Effector memory CD8-positive, alpha-beta T cell (primary cell): ENCODE data around the gene OR1E2.
"Not testable (repeated sequence)": the region's sequence is repeated elsewhere in the genome, so short reads cannot be mapped to it uniquely, and the experiment has no call there.

Experiments
- ATAC-seq: fragments of 150-1000 bp; cut with Tn5 transposase; replicated peaks from 2 replicates; pipeline ENCODE4 v1.10.0; 2021; ENCODE audit warnings: mild to moderate bottlenecking, moderate library complexity
- DNase-seq, 3 experiments: peaks; one replicate each; pipeline ENCODE4 v3.0.0; 2021
- H3K27ac Mint-ChIP-seq, 2 donors: one replicate each; pipeline ENCODE4 v1.8.0; 2022; ENCODE audit warnings: mild to moderate bottlenecking in 2 of 2, mixed read lengths in 2 of 2, moderate library complexity in 2 of 2
- H3K27me3 Mint-ChIP-seq, 2 donors: one replicate each; pipeline ENCODE4 v1.8.0; 2022; ENCODE audit warnings: mixed read lengths in 2 of 2
- H3K36me3 Mint-ChIP-seq: one replicate; pipeline ENCODE4 v1.8.0; 2022; ENCODE audit warnings: mild to moderate bottlenecking, moderate library complexity, mixed read lengths; ENCODE audit not compliant: insufficient read depth
- H3K4me1 Mint-ChIP-seq, 2 donors: one replicate each; pipeline ENCODE4 v1.8.0; 2022; ENCODE audit warnings: low read depth in 2 of 2, mixed read lengths in 2 of 2
- H3K4me3 Mint-ChIP-seq, 2 donors: one replicate each; pipeline ENCODE4 v1.8.0; 2022; ENCODE audit warnings: mild to moderate bottlenecking in 2 of 2, mixed read lengths in 2 of 2, moderate library complexity in 2 of 2
- H3K9me3 Mint-ChIP-seq, 2 donors: one replicate each; pipeline ENCODE4 v1.8.0; 2022; ENCODE audit warnings: mixed read lengths in 2 of 2
- total RNA-seq, 9 experiments: gene quantifications; one replicate each; lab custom pipeline; 2026; lab: John Stamatoyannopoulos, UW

OR1E2 gene, protein sequence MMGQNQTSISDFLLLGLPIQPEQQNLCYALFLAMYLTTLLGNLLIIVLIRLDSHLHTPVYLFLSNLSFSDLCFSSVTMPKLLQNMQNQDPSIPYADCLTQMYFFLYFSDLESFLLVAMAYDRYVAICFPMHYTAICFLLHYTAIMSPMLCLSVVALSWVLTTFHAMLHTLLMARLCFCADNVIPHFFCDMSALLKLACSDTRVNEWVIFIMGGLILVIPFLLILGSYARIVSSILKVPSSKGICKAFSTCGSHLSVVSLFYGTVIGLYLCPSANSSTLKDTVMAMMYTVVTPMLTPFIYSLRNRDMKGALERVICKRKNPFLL
- total RNA-seq = 0 reads per million in 9 experiments

DNA sequence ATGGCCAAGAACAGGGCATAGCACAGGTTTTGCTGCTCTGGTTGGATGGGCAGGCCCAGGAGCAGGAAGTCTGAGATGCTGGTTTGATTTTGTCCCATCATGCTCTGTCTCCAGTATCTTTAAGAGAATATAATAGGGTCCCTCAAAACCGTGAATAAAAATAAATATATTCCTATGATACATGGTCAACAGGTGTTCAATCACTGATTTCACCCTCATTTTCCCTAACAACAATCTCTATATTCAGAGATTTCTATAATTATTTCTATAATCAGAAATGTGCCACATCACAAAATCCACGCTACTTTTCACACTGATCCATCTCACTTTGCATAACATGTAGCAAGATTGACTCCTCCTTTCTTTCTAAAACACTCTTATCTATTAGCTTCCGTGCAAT lies at the start of gene OR1E2:
TSS of gene OR1E2 (minus strand) at position 101 of the 400 bp plus-strand sequence. CDS start at position 101, 0 bp downstream.
- Mint-ChIP-seq H3K9me3 (peaks cover 0 to 6% of the 10 kb centered on the region in 2 donors), H3K27ac (no peak within 1 kb of the TSS), H3K4me3 (no peak within 1 kb of the TSS), H3K4me1 (peaks cover 0 to 2% of the 10 kb centered on the region in 2 donors), H3K27me3 (peaks cover 23 to 59% of the 10 kb centered on the region in 2 donors), H3K36me3 (no peaks in the 10 kb centered on the region)
- no peak for ATAC-seq
- no peak for DNase-seq

DNA sequence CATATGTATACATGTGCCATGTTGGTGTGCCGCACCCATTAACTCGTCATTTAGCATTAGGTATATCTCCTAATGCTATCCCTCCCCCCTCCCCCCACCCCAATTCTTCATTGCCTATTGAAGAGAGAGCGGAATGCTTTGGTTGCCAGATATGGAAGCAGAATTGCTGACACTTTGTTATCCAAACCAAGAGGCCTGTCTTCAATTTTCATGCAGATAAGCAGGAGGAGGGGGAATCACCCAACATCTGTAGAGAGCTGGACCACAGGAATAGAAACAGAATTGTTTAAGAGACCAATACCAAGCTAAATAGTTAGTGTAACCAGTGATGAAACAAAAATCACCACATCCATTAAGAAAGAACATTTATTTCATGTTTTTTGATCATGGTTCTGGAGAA lies 49.2 kb upstream of the OR1E2 start:
- no peaks in the 10 kb centered on the region for H3K36me3 Mint-ChIP-seq
- no peaks in the 10 kb centered on the region for H3K4me1 Mint-ChIP-seq
- no peaks in the 10 kb centered on the region for H3K9me3 Mint-ChIP-seq
- no peak overlapping the region for H3K27ac Mint-ChIP-seq
- H3K4me3 Mint-ChIP-seq = no peak overlapping the region
- ATAC-seq (no peak), DNase-seq (no peak)
- H3K27me3 Mint-ChIP-seq = peaks cover 51 to 57% of the 10 kb centered on the region in 2 donors

DNA sequence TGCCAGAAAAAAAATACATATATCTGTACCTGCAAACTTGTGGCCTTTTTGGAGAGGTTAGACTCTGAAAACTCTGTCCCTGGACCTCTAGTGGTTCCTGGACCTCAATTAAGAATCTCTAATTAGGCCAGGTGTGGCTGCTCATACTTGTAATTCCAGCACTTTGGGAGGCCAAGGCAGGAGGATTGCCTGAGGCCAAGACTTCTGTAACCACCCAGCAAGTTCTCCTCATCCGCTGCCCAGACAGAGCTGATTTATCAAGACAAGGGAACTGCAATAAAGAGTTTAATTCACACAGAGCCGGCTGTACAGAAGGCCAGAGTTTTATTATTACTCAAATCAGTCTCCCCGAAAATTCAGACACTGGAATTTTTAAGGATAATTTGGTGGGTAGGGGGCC lies 46.3 kb upstream of the OR1E2 start:
- H3K9me3 Mint-ChIP-seq = no peaks in the 10 kb centered on the region
- no peak overlapping the region for H3K27ac Mint-ChIP-seq
- no peak overlapping the region for H3K4me3 Mint-ChIP-seq
- H3K4me1 Mint-ChIP-seq = peaks cover 3 to 6% of the 10 kb centered on the region in 2 donors
- peaks cover 32% of the 10 kb centered on the region in 2 donors for H3K27me3 Mint-ChIP-seq
- H3K36me3 Mint-ChIP-seq = no peaks in the 10 kb centered on the region
- DNase-seq (no peak), ATAC-seq (no peak)

DNA sequence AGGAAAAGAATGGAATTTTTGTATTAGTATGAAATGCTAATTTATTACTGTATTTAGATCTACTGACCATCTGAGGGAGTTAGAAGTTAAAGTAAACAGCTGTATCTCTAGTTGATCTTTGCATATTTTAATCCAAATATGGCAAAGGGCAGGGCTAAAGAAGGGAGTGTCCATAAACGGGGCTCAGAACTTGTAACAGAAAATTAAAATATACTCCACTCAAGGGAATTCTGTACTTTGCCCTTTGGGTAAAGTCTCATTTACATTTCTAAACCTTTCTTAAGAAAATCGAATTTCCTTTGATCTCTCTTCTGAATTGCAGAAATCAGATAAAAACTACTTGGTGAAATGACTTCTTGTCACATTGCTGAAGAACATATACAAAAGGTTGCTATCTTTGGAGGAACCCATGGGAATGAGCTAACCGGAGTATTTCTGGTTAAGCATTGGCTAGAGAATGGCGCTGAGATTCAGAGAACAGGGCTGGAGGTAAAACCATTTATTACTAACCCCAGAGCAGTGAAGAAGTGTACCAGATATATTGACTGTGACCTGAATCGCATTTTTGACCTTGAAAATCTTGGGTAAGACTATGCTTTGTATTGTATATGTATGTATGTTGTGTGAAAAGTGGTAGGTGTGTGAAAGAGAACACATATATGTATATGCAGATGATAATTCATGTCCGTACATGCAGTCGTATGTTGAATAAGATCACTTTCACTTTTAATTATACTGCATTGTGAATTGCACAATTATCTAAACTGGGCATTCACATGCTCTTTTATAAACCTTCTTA lies 42.4 kb upstream of the OR1E2 start, which contains the start of gene ASPA:
TSS of gene ASPA (plus strand) at position 186 of the 799 bp plus-strand sequence. CDS start at position 349, 163 bp downstream.
- no peaks in the 10 kb centered on the region for H3K9me3 Mint-ChIP-seq
- H3K4me1 Mint-ChIP-seq = peaks cover 3 to 6% of the 10 kb centered on the region in 2 donors
- ATAC-seq (no peak), DNase-seq (no peak)
- peak within 1 kb of the TSS in 1 of 2 donors; percentile 59 for H3K4me3 Mint-ChIP-seq
- no peaks in the 10 kb centered on the region for H3K36me3 Mint-ChIP-seq
- no peak within 1 kb of the TSS for H3K27ac Mint-ChIP-seq
- H3K27me3 Mint-ChIP-seq = peaks cover 18% of the 10 kb centered on the region in 2 donors

DNA sequence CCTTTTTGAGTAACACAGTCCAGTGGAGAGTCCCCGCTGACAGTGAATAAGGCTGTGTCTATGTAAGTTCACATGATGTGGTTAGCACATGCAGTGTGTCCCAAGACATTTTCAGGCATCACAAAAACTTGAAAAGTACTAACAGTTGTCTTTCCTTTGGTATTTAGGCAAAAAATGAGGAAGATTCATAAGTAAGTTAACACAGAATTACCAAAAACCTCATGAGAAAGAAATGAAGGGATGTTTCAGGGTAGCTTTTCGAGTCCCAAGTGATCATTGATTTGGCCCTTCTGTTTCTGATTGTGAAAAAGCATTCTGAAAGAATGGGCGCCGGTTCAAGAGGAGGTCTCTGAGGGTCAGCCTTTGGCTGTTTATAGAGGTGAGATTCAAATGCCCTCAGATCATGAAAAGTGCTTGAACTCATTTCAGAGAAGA lies 41.6 kb upstream of the OR1E2 start:
- Mint-ChIP-seq H3K27ac (no peak overlapping the region), H3K36me3 (no peaks in the 10 kb centered on the region), H3K9me3 (no peaks in the 10 kb centered on the region), H3K27me3 (peaks cover 19 to 21% of the 10 kb centered on the region in 2 donors), H3K4me3 (no peak overlapping the region), H3K4me1 (peaks cover 3 to 6% of the 10 kb centered on the region in 2 donors)
- no peak for ATAC-seq
- no peak for DNase-seq

DNA sequence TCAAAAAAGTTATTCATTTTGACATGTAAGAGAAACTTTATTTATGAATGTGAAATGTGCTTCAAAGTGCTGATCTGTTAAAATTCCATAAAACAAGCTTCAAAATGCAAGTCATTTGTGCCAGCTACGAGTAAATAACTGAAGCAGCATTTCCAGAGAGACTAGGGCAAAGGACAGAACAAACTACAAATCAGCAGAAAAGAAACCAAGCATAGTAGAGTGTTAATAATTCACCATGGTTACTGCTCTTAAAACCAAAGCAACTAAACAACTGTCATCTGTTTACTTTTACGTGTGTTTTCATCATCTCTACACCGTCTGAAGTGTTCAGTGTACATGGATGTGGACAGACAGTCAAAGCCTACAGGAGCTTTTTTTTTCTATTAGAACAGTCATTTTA lies 40.6 kb upstream of the OR1E2 start:
- H3K27ac Mint-ChIP-seq = no peak overlapping the region
- no peak overlapping the region for H3K4me3 Mint-ChIP-seq
- no peaks in the 10 kb centered on the region for H3K36me3 Mint-ChIP-seq
- ATAC-seq = no peak
- peaks cover 16 to 20% of the 10 kb centered on the region in 2 donors for H3K27me3 Mint-ChIP-seq
- DNase-seq = no peak
- peaks cover 3 to 6% of the 10 kb centered on the region in 2 donors for H3K4me1 Mint-ChIP-seq
- H3K9me3 Mint-ChIP-seq = no peaks in the 10 kb centered on the region

DNA sequence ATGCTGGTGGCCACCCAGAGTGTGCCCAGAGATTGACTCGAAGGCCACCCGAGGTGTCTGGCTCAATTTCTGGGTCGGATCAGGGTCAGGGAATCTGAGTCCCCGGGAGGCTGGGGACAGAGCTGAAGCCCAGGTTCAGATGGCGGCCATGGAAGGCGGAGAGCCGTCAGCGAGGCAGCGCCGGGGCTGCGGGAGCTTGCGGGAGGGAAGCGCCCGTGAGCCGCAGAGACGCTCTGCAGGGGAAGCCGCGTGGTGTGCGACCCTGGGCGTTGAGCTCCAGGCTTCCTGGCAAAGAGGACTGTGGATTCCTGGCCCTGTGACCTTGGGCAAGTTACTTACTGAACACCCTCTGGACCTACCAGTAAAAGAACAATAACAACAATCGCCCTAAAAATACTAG lies 38.5 kb upstream of the OR1E2 start:
- no peaks in the 10 kb centered on the region for H3K36me3 Mint-ChIP-seq
- no peak overlapping the region for H3K27ac Mint-ChIP-seq
- peaks cover 3 to 6% of the 10 kb centered on the region in 2 donors for H3K4me1 Mint-ChIP-seq
- H3K9me3 Mint-ChIP-seq = no peaks in the 10 kb centered on the region
- no peak for ATAC-seq
- H3K4me3 Mint-ChIP-seq = no peak overlapping the region
- peaks cover 10 to 16% of the 10 kb centered on the region in 2 donors for H3K27me3 Mint-ChIP-seq
- no peak for DNase-seq

DNA sequence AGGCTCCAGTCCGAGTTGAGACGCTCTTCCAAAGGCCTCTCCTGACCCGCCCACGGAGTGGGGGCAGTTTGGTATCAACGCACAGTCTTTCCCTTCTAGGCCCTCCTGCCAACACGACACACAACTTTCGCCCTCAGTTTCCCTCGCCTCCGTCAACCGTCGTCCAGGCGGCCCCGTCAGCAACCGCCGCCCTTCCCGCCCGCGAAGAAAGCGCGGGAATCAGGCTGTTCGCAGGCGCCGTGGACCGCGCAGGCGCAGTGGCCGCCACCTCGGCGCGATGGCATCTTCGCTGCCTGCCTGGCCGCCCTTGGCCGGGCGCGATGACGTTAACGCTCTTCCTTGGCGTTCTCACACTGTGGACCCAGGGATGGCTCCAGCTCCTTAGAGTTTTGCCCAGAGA lies 38.0 kb upstream of the OR1E2 start, which contains the start of gene SPATA22:
TSS of gene SPATA22 (minus strand) at position 221 of the 400 bp plus-strand sequence. CDS start 2,494 bp downstream, outside the sequence.
- Mint-ChIP-seq H3K27ac (no peak within 1 kb of the TSS), H3K36me3 (no peaks in the 10 kb centered on the region), H3K9me3 (no peaks in the 10 kb centered on the region), H3K4me1 (peaks cover 3 to 6% of the 10 kb centered on the region in 2 donors), H3K27me3 (peaks cover 10 to 19% of the 10 kb centered on the region in 2 donors), H3K4me3 (no peak within 1 kb of the TSS)
- DNase-seq (no peak), ATAC-seq (no peak)

DNA sequence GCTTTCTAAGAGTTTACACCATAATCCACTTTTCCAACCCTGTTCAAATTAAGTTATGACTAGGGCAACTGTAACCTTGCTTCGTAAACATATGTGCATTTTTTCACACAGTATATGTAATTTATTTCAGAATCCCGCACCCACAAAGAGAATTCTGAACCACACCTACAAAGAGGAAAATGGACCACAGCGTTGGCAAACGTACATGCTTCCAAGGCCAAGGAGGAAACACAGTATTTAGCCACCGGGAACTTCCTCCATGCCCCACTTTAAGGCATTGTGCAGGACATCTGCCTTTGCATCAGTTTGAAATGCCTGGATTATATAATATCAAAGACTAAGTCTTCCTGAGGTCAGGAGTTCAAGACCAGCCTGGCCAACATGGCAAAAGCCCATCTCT lies 35.9 kb upstream of the OR1E2 start:
- peaks cover 10 to 22% of the 10 kb centered on the region in 2 donors for H3K27me3 Mint-ChIP-seq
- no peaks in the 10 kb centered on the region for H3K9me3 Mint-ChIP-seq
- no peaks in the 10 kb centered on the region for H3K36me3 Mint-ChIP-seq
- H3K4me1 Mint-ChIP-seq = no peaks in the 10 kb centered on the region
- no peak overlapping the region for H3K27ac Mint-ChIP-seq
- DNase-seq (no peak), ATAC-seq (no peak)
- H3K4me3 Mint-ChIP-seq = no peak overlapping the region

DNA sequence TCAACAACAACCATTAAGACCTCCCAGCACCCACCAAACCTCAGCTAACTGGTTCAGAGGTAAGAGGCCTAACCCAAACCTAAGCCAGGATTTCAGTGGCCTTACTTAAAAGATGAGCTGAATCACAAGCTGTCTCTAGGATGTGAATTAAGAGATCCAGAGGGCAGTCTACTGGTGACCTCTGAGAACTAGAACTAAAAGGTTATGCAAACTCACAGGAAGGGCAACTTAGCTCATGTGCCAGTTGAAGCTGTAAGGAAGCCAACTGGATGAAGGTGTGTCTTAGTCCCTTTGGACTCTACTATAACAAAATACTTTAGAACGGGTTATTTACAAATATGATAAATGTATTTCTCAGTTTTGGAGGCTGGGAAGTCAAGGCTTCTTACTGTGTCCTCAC lies 32.7 kb upstream of the OR1E2 start:
- not testable (repeated sequence) for H3K4me3 Mint-ChIP-seq, H3K36me3 Mint-ChIP-seq, ATAC-seq, H3K27ac Mint-ChIP-seq, H3K4me1 Mint-ChIP-seq, H3K9me3 Mint-ChIP-seq, DNase-seq
- H3K27me3 Mint-ChIP-seq = peaks cover 10 to 22% of the 10 kb centered on the region in 2 donors

DNA sequence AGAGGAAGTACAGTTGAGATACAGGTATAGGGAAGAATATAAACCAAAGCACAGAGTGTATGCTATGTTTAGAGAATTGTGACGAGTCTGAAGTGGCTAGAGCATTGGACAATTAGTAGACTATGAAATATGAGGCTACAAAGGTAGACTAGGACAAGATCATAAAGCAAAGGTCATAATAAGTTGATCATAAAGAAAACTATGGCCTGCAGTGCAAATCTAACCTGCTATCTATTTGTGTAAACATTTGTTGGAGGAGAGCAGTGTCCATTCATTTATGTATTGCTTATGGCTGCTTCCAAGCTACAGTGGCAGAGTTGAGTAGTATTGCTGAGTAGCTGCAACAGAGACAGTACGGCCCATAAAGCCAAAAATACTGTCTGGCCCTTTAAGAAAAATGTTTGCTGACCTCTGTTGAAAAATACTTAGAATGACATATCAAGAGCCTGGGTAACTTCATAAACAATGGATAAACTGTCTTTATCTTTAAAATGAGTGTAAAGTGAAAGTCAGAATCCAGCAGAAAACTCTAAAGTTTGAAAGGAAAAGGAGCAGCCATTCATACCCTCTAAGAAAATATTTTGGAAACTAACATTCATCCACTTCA lies 14.5 kb upstream of the OR1E2 start:
- DNase-seq (no peak), ATAC-seq (no peak)
- H3K4me3 Mint-ChIP-seq = no peak overlapping the region
- H3K27ac Mint-ChIP-seq = no peak overlapping the region
- no peaks in the 10 kb centered on the region for H3K4me1 Mint-ChIP-seq
- no peaks in the 10 kb centered on the region for H3K9me3 Mint-ChIP-seq
- peaks cover 28 to 29% of the 10 kb centered on the region in 2 donors for H3K27me3 Mint-ChIP-seq
- no peaks in the 10 kb centered on the region for H3K36me3 Mint-ChIP-seq

DNA sequence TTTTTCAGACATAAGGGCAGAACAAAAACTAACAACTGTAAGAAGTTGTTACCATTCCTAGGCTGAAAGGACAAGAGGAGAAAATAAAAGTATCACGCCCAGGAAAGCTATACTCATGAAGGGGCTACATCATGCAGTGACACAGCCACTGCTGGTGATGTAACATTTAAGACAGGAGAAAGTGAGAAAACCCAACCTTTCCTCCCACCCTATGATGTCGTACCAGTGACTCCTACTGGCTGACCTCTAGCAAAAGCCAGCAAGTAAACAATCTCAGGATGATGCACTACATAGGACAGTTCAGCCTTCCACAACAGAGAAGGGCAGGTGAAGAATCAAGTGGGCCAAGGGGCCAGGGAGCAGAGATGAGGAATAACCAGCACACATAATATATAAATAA lies 14.0 kb upstream of the OR1E2 start:
- peaks cover 28 to 31% of the 10 kb centered on the region in 2 donors for H3K27me3 Mint-ChIP-seq
- ATAC-seq (no peak), DNase-seq (no peak)
- H3K4me3 Mint-ChIP-seq = no peak overlapping the region
- no peaks in the 10 kb centered on the region for H3K36me3 Mint-ChIP-seq
- H3K9me3 Mint-ChIP-seq = no peaks in the 10 kb centered on the region
- H3K4me1 Mint-ChIP-seq = no peaks in the 10 kb centered on the region
- no peak overlapping the region for H3K27ac Mint-ChIP-seq

DNA sequence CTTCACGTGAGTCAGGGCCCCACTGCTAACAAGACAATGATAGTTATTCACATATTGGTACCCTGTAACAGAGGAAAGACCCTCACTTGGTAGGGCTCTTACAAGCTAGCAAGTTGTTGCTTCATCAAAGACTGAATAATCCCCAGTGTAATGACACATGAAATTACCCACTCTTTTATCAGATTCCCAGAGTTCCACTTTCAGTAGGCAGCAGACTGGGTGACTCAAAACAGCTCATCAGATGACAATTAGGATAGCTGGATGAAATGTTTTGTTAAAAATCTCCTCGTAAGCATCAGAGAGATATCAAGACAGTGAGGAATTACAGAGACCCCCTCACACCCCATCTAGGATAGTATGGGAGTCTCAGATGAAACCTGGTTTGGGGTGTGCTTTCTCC lies 6.8 kb upstream of the OR1E2 start:
- DNase-seq = no peak
- H3K27ac Mint-ChIP-seq = no peak overlapping the region
- H3K9me3 Mint-ChIP-seq = no peaks in the 10 kb centered on the region
- H3K4me1 Mint-ChIP-seq = no peaks in the 10 kb centered on the region
- ATAC-seq = no peak
- H3K36me3 Mint-ChIP-seq = no peaks in the 10 kb centered on the region
- no peak overlapping the region for H3K4me3 Mint-ChIP-seq
- H3K27me3 Mint-ChIP-seq = peaks cover 37 to 45% of the 10 kb centered on the region in 2 donors
